HCT116 (cell line): ENCODE data around the gene AFTPH. TPM values are rescaled to one million over a fixed set of nuclear protein-coding genes. Genes with fewer than 3 reads are reported as not detected.

Experiments
- ATAC-seq: fragments of 200-7000 bp; cut with Tn5 transposase; 2 replicates; pipeline ENCODE4 v1.9.1; 2020; ENCODE audit warnings: mild to moderate bottlenecking, moderate library complexity
- BruUV-seq: library from RNA; stranded (reverse); fragments of 400-500 nt; replicated peaks from 2 replicates; lab custom pipeline; 2021; lab: Mats Ljungman, UMichigan
- CTCF ChIA-PET: fragments of 300-600 bp; sonication (Branson Sonifier 250); formaldehyde crosslinking; loops from one replicate; lab custom pipeline; 2021; ENCODE audit warnings: antibody characterized with exemption; lab: Charles Lee
- POLR2A ChIA-PET: fragments of 300-600, 350-600 bp; sonication (Branson Sonifier 250); formaldehyde crosslinking; loops from one replicate; lab custom pipeline; 2021; ENCODE audit warnings: antibody characterized with exemption; lab: Charles Lee
- RAD21 ChIA-PET, 2 experiments: fragments of 300-600 bp; sonication (Branson Sonifier 250); formaldehyde crosslinking; loops; one replicate each; lab custom pipeline; 2023; ENCODE audit warnings: low total read pairs in 2 of 2; ENCODE audit not compliant: uncharacterized antibody in 2 of 2, unreplicated experiment in 2 of 2, low non-redundant PET in 1 of 2; lab: Charles Lee
- DNase-seq: peaks from one replicate; pipeline ENCODE4 v3.0.0-alpha.2; 2010; ENCODE audit warnings: low read depth, low spot score
- H2AFZ ChIP-seq: fragments of 200-600 bp; shearing (Covaris generic), sonication (generic); 2 replicates; pipeline ENCODE4 v1.6.1; 2017; ENCODE audit warnings: low read depth, mixed run types, mixed read lengths, antibody characterized with exemption, low read length; ENCODE audit not compliant: poor library complexity, severe bottlenecking
- H3K27ac ChIP-seq: 2 replicates; pipeline ENCODE4 v1.5.1; 2012; ENCODE audit warnings: low read depth, low read length
- H3K27me3 ChIP-seq: fragments of 200-600 bp; sonication (generic); 2 replicates; pipeline ENCODE4 v1.6.1; 2016; ENCODE audit warnings: mixed run types, low read length, mixed read lengths; ENCODE audit not compliant: insufficient read depth
- H3K36me3 ChIP-seq, 2 experiments: fragments of 200-500 bp in 1 of 2; fragments of 200-600 bp in 1 of 2; sonication (Bioruptor generic) in 1 of 2; sonication (generic) in 1 of 2; 2 replicates each; pipeline versions ENCODE4 v1.5.1 to v1.6.1; 2014 to 2016; ENCODE audit warnings: low read length in 2 of 2, inconsistent platforms in 1 of 2, mixed read lengths in 1 of 2, mixed run types in 1 of 2; ENCODE audit not compliant: insufficient read depth in 2 of 2, control insufficient read depth in 1 of 2
- H3K4me1 ChIP-seq, 2 experiments: fragments of 200-600 bp in 1 of 2; sonication (generic) in 1 of 2; 2 replicates each; pipeline versions ENCODE4 v1.5.1 to v1.6.1; 2012 to 2017; ENCODE audit warnings: low read length in 2 of 2, inconsistent platforms in 1 of 2, mild to moderate bottlenecking in 1 of 2, mixed read lengths in 1 of 2, mixed run types in 1 of 2, moderate library complexity in 1 of 2; ENCODE audit not compliant: insufficient read depth in 2 of 2, control insufficient read depth in 1 of 2
- H3K4me2 ChIP-seq: fragments of 200-600 bp; sonication (generic); 2 replicates; pipeline ENCODE4 v1.6.1; 2017; ENCODE audit warnings: mixed run types, low read length, mixed read lengths
- H3K4me3 ChIP-seq, 2 experiments: fragments of 200-600 bp in 1 of 2; sonication (generic) in 1 of 2; replicated peaks in 1 of 2; 2 replicates each; pipeline ENCODE4 v1.5.1; 2011 to 2016; ENCODE audit warnings: low read length in 2 of 2, control low read depth in 1 of 2, low read depth in 1 of 2, mild to moderate bottlenecking in 1 of 2, mixed read lengths in 1 of 2, mixed run types in 1 of 2
- H3K79me2 ChIP-seq: fragments of 200-600 bp; sonication (generic); 2 replicates; pipeline ENCODE4 v1.6.1; 2017; ENCODE audit warnings: mild to moderate bottlenecking, mixed run types, low read length, moderate library complexity, mixed read lengths; ENCODE audit not compliant: insufficient read depth
- H3K9ac ChIP-seq: fragments of 200-600 bp; sonication (generic); 2 replicates; pipeline ENCODE4 v1.6.1; 2016; ENCODE audit warnings: low read length, mixed read lengths
- H3K9me2 ChIP-seq: fragments of 200-600 bp; sonication (generic), shearing (Covaris generic); 2 replicates; pipeline ENCODE4 v1.6.1; 2017; ENCODE audit warnings: mixed run types, mild to moderate bottlenecking, moderate library complexity; ENCODE audit not compliant: insufficient read depth
- H3K9me3 ChIP-seq, 2 experiments: fragments of 200-500 bp in 1 of 2; fragments of 200-600 bp in 1 of 2; sonication (Bioruptor generic) in 1 of 2; sonication (generic) in 1 of 2; 2 replicates each; pipeline ENCODE4 v1.6.1; 2014 to 2017; ENCODE audit warnings: low read length in 2 of 2, mixed read lengths in 2 of 2, inconsistent platforms in 1 of 2, low read depth in 1 of 2, mild to moderate bottlenecking in 1 of 2, mixed run types in 1 of 2, moderate library complexity in 1 of 2; ENCODE audit not compliant: control insufficient read depth in 1 of 2, insufficient read depth in 1 of 2
- H4K20me1 ChIP-seq: fragments of 200-600 bp; sonication (generic), shearing (Covaris generic); 2 replicates; pipeline ENCODE4 v1.6.1; 2017; ENCODE audit warnings: mixed run types, mild to moderate bottlenecking, moderate library complexity; ENCODE audit not compliant: insufficient read depth
- CEBPB ChIP-seq: IDR thresholded peaks from 2 replicates; pipeline ENCODE4 v1.6.1; 2012; ENCODE audit warnings: low read depth
- EGR1 ChIP-seq: IDR thresholded peaks from 2 replicates; pipeline ENCODE4 v1.6.1; 2012; ENCODE audit warnings: low read depth
- FOSL1 ChIP-seq: IDR thresholded peaks from 2 replicates; pipeline ENCODE4 v1.6.1; 2012; ENCODE audit warnings: low read depth
- POLR2A ChIP-seq: IDR thresholded peaks from 2 replicates; pipeline ENCODE4 v1.7.0; 2011; ENCODE audit warnings: borderline replicate concordance; ENCODE audit not compliant: insufficient read depth, insufficient read length; ENCODE audit errors: extremely low read depth
- POLR2AphosphoS5 ChIP-seq: IDR thresholded peaks from 2 replicates; pipeline ENCODE4 v1.6.1; 2011; ENCODE audit warnings: mild to moderate bottlenecking, low read depth, low read length, moderate library complexity
- SP1 ChIP-seq: IDR thresholded peaks from 2 replicates; pipeline ENCODE4 v1.6.1; 2012; ENCODE audit warnings: low read depth
- TCF7L2 ChIP-seq: IDR thresholded peaks from 2 replicates; pipeline ENCODE4 v1.7.0; 2011; ENCODE audit warnings: borderline replicate concordance, inconsistent platforms; ENCODE audit not compliant: insufficient read depth, insufficient read length; ENCODE audit errors: extremely low read depth
- ZFX ChIP-seq: fragments of 450-650 bp; IDR thresholded peaks from 2 replicates; pipeline ENCODE4 v1.6.1; 2017
- ZNF274 ChIP-seq: fragments of 200-500 bp; sonication (Bioruptor generic); IDR thresholded peaks from 2 replicates; pipeline ENCODE4 v1.6.1; 2014; ENCODE audit warnings: mild to moderate bottlenecking, low read depth, low read length, inconsistent platforms
- intact Hi-C: fragments of 100-400 bp; cut with micrococcal nuclease; formaldehyde crosslinking; loops from 2 replicates; pipeline ENCODE4 v1.10.0; 2022
- total RNA-seq: library from RNA; stranded (reverse); gene quantifications from one replicate; pipeline ENCODE4 v1.2.1, GENCODE V29; 2021; ENCODE audit not compliant: unreplicated experiment
- TF ChIP-seq, protein P1 (sequence below): IDR thresholded peaks from 2 replicates; pipeline ENCODE4 v1.6.1; 2012; ENCODE audit warnings: low read depth
- TF ChIP-seq, protein P2 (sequence below): IDR thresholded peaks from 2 replicates; pipeline ENCODE4 v1.6.1; 2012
- TF ChIP-seq, protein P3 (sequence below), 3 experiments: fragments of 200-600 bp in 1 of 3; sonication (generic) in 1 of 3; IDR thresholded peaks in 2 of 3; conservative IDR thresholded peaks in 1 of 3; 2 replicates each; pipeline ENCODE4 v1.5.1; 2012 to 2017; ENCODE audit warnings: low read depth in 2 of 3, low read length in 2 of 3, antibody characterized with exemption in 1 of 3, borderline replicate concordance in 1 of 3, control low read depth in 1 of 3, mild to moderate bottlenecking in 1 of 3, mixed read lengths in 1 of 3, mixed run types in 1 of 3, moderate library complexity in 1 of 3; ENCODE audit not compliant: insufficient read depth in 1 of 3
- TF ChIP-seq, protein P4 (sequence below): IDR thresholded peaks from 2 replicates; pipeline ENCODE4 v1.6.1; 2012

Gene AFTPH
- total RNA-seq, 1 experiment from 2014 or later = 23.6 TPM

DNA sequence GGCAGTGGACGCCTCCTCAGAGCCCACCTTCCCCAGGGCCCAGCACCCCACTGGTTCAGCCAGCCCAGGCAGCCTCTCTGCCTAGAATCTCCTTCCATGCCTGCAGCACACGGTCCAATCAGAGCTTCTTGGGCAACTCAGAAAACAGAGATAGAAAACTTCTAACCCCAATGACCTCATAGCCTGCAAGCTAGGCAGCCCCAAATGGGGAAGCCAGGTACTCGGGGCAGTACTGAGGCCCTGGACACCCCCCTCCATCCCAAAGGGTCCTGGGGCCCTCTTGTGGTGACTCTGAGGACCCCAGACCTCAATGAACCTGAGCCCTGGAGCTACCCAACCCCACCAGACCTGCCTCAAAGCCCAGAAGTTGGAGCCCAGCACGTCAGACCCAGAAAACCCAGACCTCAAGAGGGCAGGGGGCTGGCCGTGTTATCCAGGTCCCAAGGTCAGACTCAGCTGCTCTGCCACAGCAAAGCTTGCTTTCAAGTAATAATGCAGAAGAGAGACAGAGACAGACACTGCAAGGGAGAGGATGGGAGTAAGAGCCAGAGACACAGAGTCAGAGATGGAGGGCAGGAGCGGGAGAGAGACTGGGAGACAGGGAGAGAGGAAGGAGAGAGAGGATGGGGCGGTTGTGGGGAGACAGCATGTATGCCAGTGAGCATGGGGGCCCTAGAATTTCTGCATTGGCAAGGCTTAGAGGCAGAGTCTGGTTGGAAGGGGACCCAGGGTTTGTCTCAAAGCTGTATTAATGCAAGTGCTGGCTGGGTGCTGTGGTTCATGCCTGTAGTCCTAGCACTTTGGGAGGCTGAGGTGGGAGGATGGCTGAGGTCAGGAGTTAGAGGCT, 101.4 kb downstream of the AFTPH start:
- Histone ChIP-seq H3K9me2 (no peaks in the 10 kb centered on the region), H3K27me3 (no peaks in the 10 kb centered on the region), H3K4me1 (no peaks in the 10 kb centered on the region), H3K36me3 (peaks cover 0 to 1% of the 10 kb centered on the region in 2 experiments; a peak in 1 of 4 replicates), H3K4me3 (no peak overlapping the region), H3K79me2 (no peaks in the 10 kb centered on the region), H3K4me2 (no peak overlapping the region), H3K27ac (no peak overlapping the region), H3K9ac (no peak overlapping the region), H2AFZ (no peak overlapping the region), H4K20me1 (no peaks in the 10 kb centered on the region), H3K9me3 (no peaks in the 10 kb centered on the region)
- ATAC-seq (no peak; the same call in 1 of the 2 replicates), DNase-seq (no peak)
- CTCF ChIA-PET = no interaction called here
- TF ChIP-seq, protein P1, sequence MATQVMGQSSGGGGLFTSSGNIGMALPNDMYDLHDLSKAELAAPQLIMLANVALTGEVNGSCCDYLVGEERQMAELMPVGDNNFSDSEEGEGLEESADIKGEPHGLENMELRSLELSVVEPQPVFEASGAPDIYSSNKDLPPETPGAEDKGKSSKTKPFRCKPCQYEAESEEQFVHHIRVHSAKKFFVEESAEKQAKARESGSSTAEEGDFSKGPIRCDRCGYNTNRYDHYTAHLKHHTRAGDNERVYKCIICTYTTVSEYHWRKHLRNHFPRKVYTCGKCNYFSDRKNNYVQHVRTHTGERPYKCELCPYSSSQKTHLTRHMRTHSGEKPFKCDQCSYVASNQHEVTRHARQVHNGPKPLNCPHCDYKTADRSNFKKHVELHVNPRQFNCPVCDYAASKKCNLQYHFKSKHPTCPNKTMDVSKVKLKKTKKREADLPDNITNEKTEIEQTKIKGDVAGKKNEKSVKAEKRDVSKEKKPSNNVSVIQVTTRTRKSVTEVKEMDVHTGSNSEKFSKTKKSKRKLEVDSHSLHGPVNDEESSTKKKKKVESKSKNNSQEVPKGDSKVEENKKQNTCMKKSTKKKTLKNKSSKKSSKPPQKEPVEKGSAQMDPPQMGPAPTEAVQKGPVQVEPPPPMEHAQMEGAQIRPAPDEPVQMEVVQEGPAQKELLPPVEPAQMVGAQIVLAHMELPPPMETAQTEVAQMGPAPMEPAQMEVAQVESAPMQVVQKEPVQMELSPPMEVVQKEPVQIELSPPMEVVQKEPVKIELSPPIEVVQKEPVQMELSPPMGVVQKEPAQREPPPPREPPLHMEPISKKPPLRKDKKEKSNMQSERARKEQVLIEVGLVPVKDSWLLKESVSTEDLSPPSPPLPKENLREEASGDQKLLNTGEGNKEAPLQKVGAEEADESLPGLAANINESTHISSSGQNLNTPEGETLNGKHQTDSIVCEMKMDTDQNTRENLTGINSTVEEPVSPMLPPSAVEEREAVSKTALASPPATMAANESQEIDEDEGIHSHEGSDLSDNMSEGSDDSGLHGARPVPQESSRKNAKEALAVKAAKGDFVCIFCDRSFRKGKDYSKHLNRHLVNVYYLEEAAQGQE = no peak
- TF ChIP-seq, protein P2, sequence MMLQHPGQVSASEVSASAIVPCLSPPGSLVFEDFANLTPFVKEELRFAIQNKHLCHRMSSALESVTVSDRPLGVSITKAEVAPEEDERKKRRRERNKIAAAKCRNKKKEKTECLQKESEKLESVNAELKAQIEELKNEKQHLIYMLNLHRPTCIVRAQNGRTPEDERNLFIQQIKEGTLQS = no peak
- TF ChIP-seq FOSL1 (no peak), CEBPB (no peak), POLR2AphosphoS5 (no peak), SP1 (no peak), ZNF274 (no peak), POLR2A (no peak), TCF7L2 (no peak), ZFX (no peak), EGR1 (no peak)
- TF ChIP-seq, protein P3, sequence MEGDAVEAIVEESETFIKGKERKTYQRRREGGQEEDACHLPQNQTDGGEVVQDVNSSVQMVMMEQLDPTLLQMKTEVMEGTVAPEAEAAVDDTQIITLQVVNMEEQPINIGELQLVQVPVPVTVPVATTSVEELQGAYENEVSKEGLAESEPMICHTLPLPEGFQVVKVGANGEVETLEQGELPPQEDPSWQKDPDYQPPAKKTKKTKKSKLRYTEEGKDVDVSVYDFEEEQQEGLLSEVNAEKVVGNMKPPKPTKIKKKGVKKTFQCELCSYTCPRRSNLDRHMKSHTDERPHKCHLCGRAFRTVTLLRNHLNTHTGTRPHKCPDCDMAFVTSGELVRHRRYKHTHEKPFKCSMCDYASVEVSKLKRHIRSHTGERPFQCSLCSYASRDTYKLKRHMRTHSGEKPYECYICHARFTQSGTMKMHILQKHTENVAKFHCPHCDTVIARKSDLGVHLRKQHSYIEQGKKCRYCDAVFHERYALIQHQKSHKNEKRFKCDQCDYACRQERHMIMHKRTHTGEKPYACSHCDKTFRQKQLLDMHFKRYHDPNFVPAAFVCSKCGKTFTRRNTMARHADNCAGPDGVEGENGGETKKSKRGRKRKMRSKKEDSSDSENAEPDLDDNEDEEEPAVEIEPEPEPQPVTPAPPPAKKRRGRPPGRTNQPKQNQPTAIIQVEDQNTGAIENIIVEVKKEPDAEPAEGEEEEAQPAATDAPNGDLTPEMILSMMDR (IDR thresholded peaks at IDR 0.05 in 2 of 3, conservative IDR thresholded peaks at IDR 0.05 in 1 of 3; ENCODE audit: borderline replicate concordance in 1 of 3, insufficient read depth in 1 of 3, low read depth in 2 of 3, low read length in 2 of 3) = no peak
- TF ChIP-seq, protein P4, sequence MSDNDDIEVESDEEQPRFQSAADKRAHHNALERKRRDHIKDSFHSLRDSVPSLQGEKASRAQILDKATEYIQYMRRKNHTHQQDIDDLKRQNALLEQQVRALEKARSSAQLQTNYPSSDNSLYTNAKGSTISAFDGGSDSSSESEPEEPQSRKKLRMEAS = no peak
- intact Hi-C loops = no loop called here
- RAD21 ChIA-PET = no interaction called here
- no TSS peak for BruUV-seq
- POLR2A ChIA-PET = no interaction called here
